ENCODE measurements around the gene ADGRD1. TPM values are rescaled to one million over a fixed set of nuclear protein-coding genes. Genes with fewer than 3 reads are reported as not detected.
A peak's percentile ranks its signal among the peaks of the same experiment; 100 is the strongest.

Gene ADGRD1
- total RNA-seq, 1 donor from 2014 or later, result 46.9 TPM

DNA sequence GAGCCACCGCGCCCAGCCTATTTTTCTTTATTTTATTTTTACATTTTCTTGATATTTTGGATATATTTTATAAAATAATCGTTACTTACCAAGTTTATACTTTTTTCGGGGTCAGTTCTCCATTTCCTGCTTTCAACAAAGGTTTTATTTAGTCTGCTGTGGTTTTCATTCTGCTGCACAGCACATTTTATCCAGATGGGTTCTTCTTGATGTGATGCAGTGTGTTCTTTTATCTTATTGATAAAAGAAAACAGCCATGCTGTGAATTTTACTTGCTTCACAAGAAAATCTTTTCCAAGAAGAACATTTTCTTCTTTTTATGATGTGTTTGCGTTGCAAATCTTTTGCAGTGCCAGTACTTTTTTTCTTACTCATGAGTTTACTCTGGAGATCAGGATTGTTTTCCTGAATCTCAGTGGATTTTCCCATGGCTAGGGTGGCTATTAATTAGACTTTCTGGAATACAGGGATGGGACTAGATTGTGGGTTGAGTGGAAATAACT, 192.5 kb downstream of the ADGRD1 start:
- Histone ChIP-seq H3K27ac (no peak overlapping the region), H3K9me3 (peaks cover 0 to 3% of the 10 kb centered on the region in 2 donors), H3K27me3 (no peaks in the 10 kb centered on the region), H3K4me1 (no peaks in the 10 kb centered on the region), H3K4me3 (no peak overlapping the region), H3K36me3 (no peaks in the 10 kb centered on the region)
- DNase-seq (ENCODE audit: low spot score in 2 of 2), result no peak
- TF ChIP-seq, protein P1, sequence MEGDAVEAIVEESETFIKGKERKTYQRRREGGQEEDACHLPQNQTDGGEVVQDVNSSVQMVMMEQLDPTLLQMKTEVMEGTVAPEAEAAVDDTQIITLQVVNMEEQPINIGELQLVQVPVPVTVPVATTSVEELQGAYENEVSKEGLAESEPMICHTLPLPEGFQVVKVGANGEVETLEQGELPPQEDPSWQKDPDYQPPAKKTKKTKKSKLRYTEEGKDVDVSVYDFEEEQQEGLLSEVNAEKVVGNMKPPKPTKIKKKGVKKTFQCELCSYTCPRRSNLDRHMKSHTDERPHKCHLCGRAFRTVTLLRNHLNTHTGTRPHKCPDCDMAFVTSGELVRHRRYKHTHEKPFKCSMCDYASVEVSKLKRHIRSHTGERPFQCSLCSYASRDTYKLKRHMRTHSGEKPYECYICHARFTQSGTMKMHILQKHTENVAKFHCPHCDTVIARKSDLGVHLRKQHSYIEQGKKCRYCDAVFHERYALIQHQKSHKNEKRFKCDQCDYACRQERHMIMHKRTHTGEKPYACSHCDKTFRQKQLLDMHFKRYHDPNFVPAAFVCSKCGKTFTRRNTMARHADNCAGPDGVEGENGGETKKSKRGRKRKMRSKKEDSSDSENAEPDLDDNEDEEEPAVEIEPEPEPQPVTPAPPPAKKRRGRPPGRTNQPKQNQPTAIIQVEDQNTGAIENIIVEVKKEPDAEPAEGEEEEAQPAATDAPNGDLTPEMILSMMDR (IDR thresholded peaks at IDR 0.05), result no peak
- intact Hi-C loops (cut with DNase I), result no loop called here

DNA sequence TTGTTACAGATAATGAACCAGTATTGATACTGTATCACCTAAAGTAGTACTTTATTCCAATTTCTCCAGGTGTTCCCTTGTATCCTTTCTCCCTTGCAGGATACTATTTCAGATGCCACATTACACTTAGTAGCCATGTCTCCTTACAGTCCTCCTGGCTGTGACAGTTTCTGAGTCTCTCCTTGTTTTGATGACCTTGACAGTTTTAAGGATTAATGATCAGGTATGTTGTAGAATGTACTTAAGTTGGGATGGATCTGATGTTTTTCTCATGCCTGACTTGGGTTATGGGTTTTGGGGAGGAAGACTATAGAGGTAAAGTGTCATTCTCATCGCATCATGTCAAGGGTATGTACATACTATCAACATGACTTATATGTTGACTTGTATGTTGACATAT, 193.6 kb downstream of the ADGRD1 start:
- intact Hi-C loops (cut with DNase I), result no loop called here
- DNase-seq (ENCODE audit: low spot score in 2 of 2), result no peak
- H3K27ac ChIP-seq, result no peak overlapping the region
- H3K36me3 ChIP-seq, result no peaks in the 10 kb centered on the region
- TF ChIP-seq, protein P1 (IDR thresholded peaks at IDR 0.05), result no peak
- no peaks in the 10 kb centered on the region for H3K27me3 ChIP-seq
- H3K4me3 ChIP-seq, result no peak overlapping the region
- H3K4me1 ChIP-seq, result no peaks in the 10 kb centered on the region
- peaks cover 0 to 3% of the 10 kb centered on the region in 2 donors for H3K9me3 ChIP-seq

DNA sequence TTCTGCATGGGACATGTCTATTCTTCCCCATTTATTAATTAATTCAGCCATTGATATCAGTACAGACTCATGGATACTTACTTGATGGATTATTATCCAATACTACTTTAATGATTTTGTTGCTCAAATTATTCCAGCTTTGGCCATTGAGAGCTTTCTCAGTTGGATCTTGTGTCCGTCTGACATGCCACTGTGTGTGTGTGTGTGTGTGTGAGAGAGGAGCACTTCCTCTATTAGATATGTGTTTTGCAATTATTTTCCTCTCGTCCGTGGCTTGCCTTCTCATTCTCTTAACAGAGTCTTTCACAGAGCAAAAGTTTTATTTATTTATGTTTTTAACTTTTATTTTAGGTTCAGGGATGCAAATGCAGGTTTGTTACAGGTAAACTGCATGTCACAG, 194.2 kb downstream of the ADGRD1 start:
- intact Hi-C loops (cut with DNase I), result no loop called here
- Histone ChIP-seq H3K27me3 (no peaks in the 10 kb centered on the region), H3K9me3 (peaks cover 0 to 3% of the 10 kb centered on the region in 2 donors), H3K36me3 (no peaks in the 10 kb centered on the region), H3K4me3 (no peak overlapping the region), H3K4me1 (no peaks in the 10 kb centered on the region), H3K27ac (no peak overlapping the region)
- no peak for DNase-seq (ENCODE audit: low spot score in 2 of 2)
- TF ChIP-seq, protein P1 (IDR thresholded peaks at IDR 0.05), result no peak

DNA sequence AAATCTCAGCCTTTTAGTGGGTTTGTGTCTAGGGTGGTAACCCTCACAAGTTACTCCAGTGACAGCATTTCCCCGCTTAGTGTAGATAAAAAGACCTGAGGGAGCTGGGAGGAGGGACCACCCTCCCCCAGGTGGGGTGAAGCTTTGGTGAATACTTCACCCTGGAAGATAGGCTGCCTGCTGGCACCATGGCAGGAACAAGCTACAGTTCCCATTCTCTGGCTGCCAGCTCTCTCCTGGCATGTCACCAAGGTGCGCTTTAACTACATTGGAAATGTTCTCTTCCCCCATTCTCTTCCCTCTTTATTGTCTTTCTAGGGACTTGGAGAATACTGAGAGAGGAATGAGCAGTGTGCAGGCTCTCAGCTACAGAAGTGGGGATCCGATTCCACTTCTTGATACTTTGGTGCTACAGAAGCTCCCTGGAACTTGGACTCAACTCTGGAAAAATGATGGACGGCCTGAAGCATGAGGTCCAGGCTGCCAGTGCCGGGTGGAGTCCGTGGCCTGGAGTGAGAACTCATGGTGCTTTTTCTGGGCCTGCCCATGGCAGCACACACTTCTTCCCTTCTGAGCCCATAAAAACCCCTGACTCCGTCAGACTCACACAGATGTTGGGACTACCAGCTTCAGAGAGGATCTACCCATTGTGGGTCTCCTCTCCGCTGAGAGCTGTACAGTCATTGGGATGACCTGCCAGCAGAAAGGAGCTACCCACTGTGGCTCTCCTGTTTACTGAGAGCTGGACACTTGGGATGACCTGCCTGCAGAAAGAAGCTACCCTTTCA, 198.0 kb downstream of the ADGRD1 start:
- H3K27ac ChIP-seq, result no peak overlapping the region
- H3K9me3 ChIP-seq, result peaks cover 0 to 3% of the 10 kb centered on the region in 2 donors
- TF ChIP-seq, protein P1 (IDR thresholded peaks at IDR 0.05), result no peak
- no peaks in the 10 kb centered on the region for H3K36me3 ChIP-seq
- H3K4me1 ChIP-seq, result no peaks in the 10 kb centered on the region
- H3K27me3 ChIP-seq, result no peaks in the 10 kb centered on the region
- H3K4me3 ChIP-seq, result no peak overlapping the region
- intact Hi-C loops (cut with DNase I), result no loop called here
- no peak for DNase-seq (ENCODE audit: low spot score in 2 of 2)

DNA sequence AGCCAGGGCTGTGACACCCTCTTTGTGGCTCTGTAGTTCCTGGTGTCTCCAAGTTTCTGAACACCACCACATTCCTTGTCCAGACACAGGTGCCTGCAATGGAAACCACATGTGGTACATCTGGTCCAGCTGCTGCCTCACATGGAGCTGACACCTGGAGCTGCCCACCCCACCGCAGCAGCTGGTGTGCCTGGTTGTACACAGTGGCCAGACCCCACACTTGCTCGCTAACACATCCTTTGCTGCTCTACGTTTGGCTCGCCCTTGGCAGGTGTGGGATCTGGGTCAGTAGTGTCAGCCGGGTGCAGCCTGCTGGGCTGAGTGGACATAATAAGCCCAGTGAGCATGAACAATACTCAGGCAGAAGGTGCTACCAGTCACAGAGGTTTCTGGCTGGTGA, 198.9 kb downstream of the ADGRD1 start:
- TF ChIP-seq, protein P1 (IDR thresholded peaks at IDR 0.05), result no peak
- H3K36me3 ChIP-seq, result no peaks in the 10 kb centered on the region
- no peak overlapping the region for H3K4me3 ChIP-seq
- H3K9me3 ChIP-seq, result peaks cover 0 to 3% of the 10 kb centered on the region in 2 donors
- peak in 1 of 2 donors; percentile 54 for DNase-seq (ENCODE audit: low spot score in 2 of 2)
- H3K4me1 ChIP-seq, result no peaks in the 10 kb centered on the region
- intact Hi-C loops (cut with DNase I), result no loop called here
- H3K27me3 ChIP-seq, result no peaks in the 10 kb centered on the region
- H3K27ac ChIP-seq, result no peak overlapping the region
